Measurements from ENCODE around the gene SLC16A6.
A peak's percentile ranks its signal among the peaks of the same experiment; 100 is the strongest.
"Not testable (repeated sequence)": the region's sequence is repeated elsewhere in the genome, so short reads cannot be mapped to it uniquely, and the experiment has no call there.

SLC16A6 gene

GRCh38 chr17:68255151-68255550, 35.8 kb downstream of the SLC16A6 start:
- Histone ChIP-seq H3K27ac (ENCODE audit: insufficient read depth, low read length, poor library complexity, severe bottlenecking) (peak overlapping the region; percentile 91), H3K27me3 (replicated peaks; ENCODE audit: control insufficient read depth, insufficient read depth, low read length, poor library complexity, severe bottlenecking) (no peaks in the 10 kb centered on the region), H3K9me3 (ENCODE audit: control insufficient read depth, low read length) (no peaks in the 10 kb centered on the region), H3K4me1 (ENCODE audit: control insufficient read depth, insufficient read depth, low read length, poor library complexity, severe bottlenecking) (peaks cover 69% of the 10 kb centered on the region), H3K36me3 (ENCODE audit: control insufficient read depth, insufficient read depth, low read length) (peaks cover 2% of the 10 kb centered on the region), H3K4me3 (ENCODE audit: insufficient read depth, low read depth, low read length, poor library complexity, severe bottlenecking) (no peak overlapping the region)
- DNase-seq = no peak

GRCh38 chr17:68253426-68253825, 37.5 kb downstream of the SLC16A6 start:
- not testable (repeated sequence) for H3K27me3 ChIP-seq (replicated peaks; ENCODE audit: control insufficient read depth, insufficient read depth, low read length, poor library complexity, severe bottlenecking); H3K36me3 ChIP-seq (ENCODE audit: control insufficient read depth, insufficient read depth, low read length); DNase-seq; H3K4me3 ChIP-seq (ENCODE audit: insufficient read depth, low read depth, low read length, poor library complexity, severe bottlenecking); H3K9me3 ChIP-seq (ENCODE audit: control insufficient read depth, low read length)
- H3K27ac ChIP-seq (ENCODE audit: insufficient read depth, low read length, poor library complexity, severe bottlenecking) = peak overlapping the region; percentile 14
- H3K4me1 ChIP-seq (ENCODE audit: control insufficient read depth, insufficient read depth, low read length, poor library complexity, severe bottlenecking) = peaks cover 72% of the 10 kb centered on the region

GRCh38 chr17:68249354-68249765, 41.6 kb downstream of the SLC16A6 start:
- Histone ChIP-seq H3K4me3 (ENCODE audit: insufficient read depth, low read depth, low read length, poor library complexity, severe bottlenecking) (no peak overlapping the region), H3K4me1 (ENCODE audit: control insufficient read depth, insufficient read depth, low read length, poor library complexity, severe bottlenecking) (peaks cover 44% of the 10 kb centered on the region), H3K9me3 (ENCODE audit: control insufficient read depth, low read length) (no peaks in the 10 kb centered on the region), H3K36me3 (ENCODE audit: control insufficient read depth, insufficient read depth, low read length) (peaks cover 3% of the 10 kb centered on the region), H3K27me3 (replicated peaks; ENCODE audit: control insufficient read depth, insufficient read depth, low read length, poor library complexity, severe bottlenecking) (no peaks in the 10 kb centered on the region), H3K27ac (ENCODE audit: insufficient read depth, low read length, poor library complexity, severe bottlenecking) (peak overlapping the region; percentile 97)
- DNase-seq = peak in 1 of 3 donors; percentile 28

- Histone ChIP-seq H3K4me3 (ENCODE audit: insufficient read depth, low read depth, low read length, poor library complexity, severe bottlenecking) (peak overlapping the region; percentile 60), H3K27me3 (replicated peaks; ENCODE audit: control insufficient read depth, insufficient read depth, low read length, poor library complexity, severe bottlenecking) (no peaks in the 10 kb centered on the region), H3K36me3 (ENCODE audit: control insufficient read depth, insufficient read depth, low read length) (peaks cover 3% of the 10 kb centered on the region), H3K27ac (ENCODE audit: insufficient read depth, low read length, poor library complexity, severe bottlenecking) (peak overlapping the region; percentile 97), H3K4me1 (ENCODE audit: control insufficient read depth, insufficient read depth, low read length, poor library complexity, severe bottlenecking) (peaks cover 40% of the 10 kb centered on the region), H3K9me3 (ENCODE audit: control insufficient read depth, low read length) (no peaks in the 10 kb centered on the region)
- DNase-seq = no peak
Measured at GRCh38 chr17:68248891-68249290, 42.0 kb downstream of the SLC16A6 start.

- no peaks in the 10 kb centered on the region for H3K9me3 ChIP-seq (ENCODE audit: control insufficient read depth, low read length)
- DNase-seq = peak in 1 of 3 donors; percentile 70
- peak overlapping the region; percentile 60 for H3K4me3 ChIP-seq (ENCODE audit: insufficient read depth, low read depth, low read length, poor library complexity, severe bottlenecking)
- H3K36me3 ChIP-seq (ENCODE audit: control insufficient read depth, insufficient read depth, low read length) = peaks cover 3% of the 10 kb centered on the region
- peaks cover 34% of the 10 kb centered on the region for H3K4me1 ChIP-seq (ENCODE audit: control insufficient read depth, insufficient read depth, low read length, poor library complexity, severe bottlenecking)
- no peaks in the 10 kb centered on the region for H3K27me3 ChIP-seq (replicated peaks; ENCODE audit: control insufficient read depth, insufficient read depth, low read length, poor library complexity, severe bottlenecking)
- peak overlapping the region; percentile 97 for H3K27ac ChIP-seq (ENCODE audit: insufficient read depth, low read length, poor library complexity, severe bottlenecking)
Measured at GRCh38 chr17:68248199-68248825, 42.6 kb downstream of the SLC16A6 start.

GRCh38 chr17:68247445-68248198, 43.3 kb downstream of the SLC16A6 start, which contains the start of gene AMZ2:
AMZ2 (plus strand) TSS chr17:68248043; CDS start chr17:68250188, 2,145 bp downstream.
- Histone ChIP-seq H3K27me3 (replicated peaks; ENCODE audit: control insufficient read depth, insufficient read depth, low read length, poor library complexity, severe bottlenecking) (no peaks in the 10 kb centered on the region), H3K4me1 (ENCODE audit: control insufficient read depth, insufficient read depth, low read length, poor library complexity, severe bottlenecking) (peaks cover 28% of the 10 kb centered on the region), H3K9me3 (ENCODE audit: control insufficient read depth, low read length) (no peaks in the 10 kb centered on the region), H3K4me3 (ENCODE audit: insufficient read depth, low read depth, low read length, poor library complexity, severe bottlenecking) (peak within 1 kb of the TSS; percentile 60), H3K36me3 (ENCODE audit: control insufficient read depth, insufficient read depth, low read length) (peaks cover 3% of the 10 kb centered on the region), H3K27ac (ENCODE audit: insufficient read depth, low read length, poor library complexity, severe bottlenecking) (peak within 1 kb of the TSS; percentile 97)
- DNase-seq = peak; percentile 91 to 97 (median 94)

GRCh38 chr17:68246271-68247028, 44.5 kb downstream of the SLC16A6 start:
- no peak for DNase-seq
- H3K27me3 ChIP-seq (replicated peaks; ENCODE audit: control insufficient read depth, insufficient read depth, low read length, poor library complexity, severe bottlenecking) = no peaks in the 10 kb centered on the region
- H3K27ac ChIP-seq (ENCODE audit: insufficient read depth, low read length, poor library complexity, severe bottlenecking) = peak overlapping the region; percentile 97
- no peaks in the 10 kb centered on the region for H3K9me3 ChIP-seq (ENCODE audit: control insufficient read depth, low read length)
- peaks cover 26% of the 10 kb centered on the region for H3K4me1 ChIP-seq (ENCODE audit: control insufficient read depth, insufficient read depth, low read length, poor library complexity, severe bottlenecking)
- peaks cover 3% of the 10 kb centered on the region for H3K36me3 ChIP-seq (ENCODE audit: control insufficient read depth, insufficient read depth, low read length)
- H3K4me3 ChIP-seq (ENCODE audit: insufficient read depth, low read depth, low read length, poor library complexity, severe bottlenecking) = peak overlapping the region; percentile 60

GRCh38 chr17:68239632-68240366, 51.1 kb downstream of the SLC16A6 start:
- Histone ChIP-seq H3K9me3 (ENCODE audit: control insufficient read depth, low read length) (no peaks in the 10 kb centered on the region), H3K4me1 (ENCODE audit: control insufficient read depth, insufficient read depth, low read length, poor library complexity, severe bottlenecking) (peaks cover 44% of the 10 kb centered on the region), H3K27ac (ENCODE audit: insufficient read depth, low read length, poor library complexity, severe bottlenecking) (peak overlapping the region; percentile 87), H3K27me3 (replicated peaks; ENCODE audit: control insufficient read depth, insufficient read depth, low read length, poor library complexity, severe bottlenecking) (no peaks in the 10 kb centered on the region), H3K4me3 (ENCODE audit: insufficient read depth, low read depth, low read length, poor library complexity, severe bottlenecking) (no peak overlapping the region), H3K36me3 (ENCODE audit: control insufficient read depth, insufficient read depth, low read length) (no peaks in the 10 kb centered on the region)
- no peak for DNase-seq

- no peaks in the 10 kb centered on the region for H3K36me3 ChIP-seq (ENCODE audit: control insufficient read depth, insufficient read depth, low read length)
- peaks cover 46% of the 10 kb centered on the region for H3K4me1 ChIP-seq (ENCODE audit: control insufficient read depth, insufficient read depth, low read length, poor library complexity, severe bottlenecking)
- peak overlapping the region; percentile 11 for H3K4me3 ChIP-seq (ENCODE audit: insufficient read depth, low read depth, low read length, poor library complexity, severe bottlenecking)
- H3K27ac ChIP-seq (ENCODE audit: insufficient read depth, low read length, poor library complexity, severe bottlenecking) = peak overlapping the region; percentile 87
- no peaks in the 10 kb centered on the region for H3K9me3 ChIP-seq (ENCODE audit: control insufficient read depth, low read length)
- DNase-seq = no peak
- H3K27me3 ChIP-seq (replicated peaks; ENCODE audit: control insufficient read depth, insufficient read depth, low read length, poor library complexity, severe bottlenecking) = no peaks in the 10 kb centered on the region
Measured at GRCh38 chr17:68238871-68239253, 52.1 kb downstream of the SLC16A6 start.

Measured in effector memory CD4-positive, alpha-beta T cell (primary cell).